GM12878 (cell line): ENCODE results near the gene GREM1. TPM values are rescaled to one million over a fixed set of nuclear protein-coding genes. Genes with fewer than 3 reads are reported as not detected.
A peak's percentile ranks its signal among the peaks of the same experiment; 100 is the strongest.

Experiments used
- ATAC-seq: fragments of 200-7000 bp; cut with Tn5 transposase; 3 replicates; pipeline ENCODE4 v1.9.1; 2020; ENCODE audit warnings: mild to moderate bottlenecking, moderate library complexity
- BruUV-seq: library from RNA; stranded (reverse); fragments of 400-500 nt; replicated peaks from 2 replicates; lab custom pipeline; 2021; lab: Mats Ljungman, UMichigan
- CTCF ChIA-PET: fragments of 300-600 bp; sonication (Branson Sonifier 250); formaldehyde crosslinking; extraction: SDS; loops from one replicate; lab custom pipeline; 2021; ENCODE audit warnings: inconsistent platforms; lab: Yijun Ruan, JAX
- POLR2A ChIA-PET: fragments of 350-600 bp; formaldehyde crosslinking; extraction: SDS; loops from one replicate; lab custom pipeline; 2021; ENCODE audit warnings: inconsistent platforms; lab: Charles Lee
- RAD21 ChIA-PET: fragments of 300-600 bp; sonication (Branson Sonifier 250); formaldehyde crosslinking; loops from one replicate; lab custom pipeline; 2023; ENCODE audit warnings: antibody characterized with exemption; ENCODE audit not compliant: unreplicated experiment; lab: Charles Lee
- SMC1A ChIA-PET: fragments of 300-600 bp; sonication (Branson Sonifier 250); formaldehyde crosslinking; loops from one replicate; lab custom pipeline; 2023; ENCODE audit not compliant: unreplicated experiment, uncharacterized antibody; lab: Charles Lee
- DNase-seq: peaks from one replicate; pipeline ENCODE4 v3.0.0-alpha.2; 2011; ENCODE audit warnings: low read depth, low spot score
- FAIRE-seq: peaks from 3 replicates; lab custom pipeline; 2011; peaks lifted over from hg19 to GRCh38; lab: Jason Lieb, UNC
- H2AFZ ChIP-seq: 2 replicates; pipeline ENCODE4 v1.6.0; 2011; ENCODE audit warnings: low read depth, low read length, control low read depth; ENCODE audit not compliant: control insufficient read depth
- H3K27ac ChIP-seq: 2 replicates; pipeline ENCODE4 v1.5.1; 2011; ENCODE audit warnings: control low read depth; ENCODE audit not compliant: control insufficient read depth, insufficient read depth
- H3K27me3 ChIP-seq, 2 experiments: replicated peaks in 1 of 2; 2 replicates each; pipeline versions ENCODE4 v1.6.0 to v1.6.1; 2011; ENCODE audit warnings: low read length in 1 of 2; ENCODE audit not compliant: control insufficient read depth in 2 of 2, insufficient read depth in 2 of 2
- H3K36me3 ChIP-seq, 2 experiments: 2 replicates each; pipeline ENCODE4 v1.5.1; 2011; ENCODE audit warnings: low read length in 1 of 2; ENCODE audit not compliant: control insufficient read depth in 2 of 2, insufficient read depth in 2 of 2
- H3K4me1 ChIP-seq: 2 replicates; pipeline ENCODE4 v1.6.1; 2011; ENCODE audit warnings: mild to moderate bottlenecking, low read length, moderate library complexity, mixed read lengths; ENCODE audit not compliant: control insufficient read depth, insufficient read depth
- H3K4me2 ChIP-seq: 2 replicates; pipeline ENCODE4 v1.6.0; 2011; ENCODE audit warnings: control low read depth; ENCODE audit not compliant: control insufficient read depth, insufficient read depth
- H3K4me3 ChIP-seq: fragments of 200-600 bp; sonication (generic); 2 replicates; pipeline ENCODE4 v1.5.1; 2016
- H3K79me2 ChIP-seq: 2 replicates; pipeline ENCODE4 v1.6.0; 2011; ENCODE audit warnings: low read length; ENCODE audit not compliant: control insufficient read depth, insufficient read depth
- H3K9ac ChIP-seq: 2 replicates; pipeline ENCODE4 v1.8.0; 2011; ENCODE audit warnings: low read length, control low read depth, mixed read lengths; ENCODE audit not compliant: control insufficient read depth, insufficient read depth
- H3K9me3 ChIP-seq: replicated peaks from 3 replicates; pipeline ENCODE4 v1.5.1; 2011; ENCODE audit warnings: mild to moderate bottlenecking, low read length; ENCODE audit not compliant: control insufficient read depth, insufficient read depth
- H4K20me1 ChIP-seq: 2 replicates; pipeline ENCODE4 v1.6.0; 2011; ENCODE audit not compliant: control insufficient read depth, insufficient read depth
- ATF7 ChIP-seq: fragments of 450-650 bp; IDR thresholded peaks from 2 replicates; pipeline ENCODE4 v1.6.1; 2016; ENCODE audit warnings: low read depth, mild to moderate bottlenecking
- BMI1 ChIP-seq: fragments of 450-650 bp; IDR thresholded peaks from 2 replicates; pipeline ENCODE4 v1.6.1; 2016; ENCODE audit warnings: mild to moderate bottlenecking, moderate library complexity, borderline replicate concordance
- CEBPB ChIP-seq, 2 experiments: fragments of 150-350 bp in 1 of 2; IDR thresholded peaks; 2 replicates each; pipeline ENCODE4 v1.6.1; 2012 to 2014; ENCODE audit warnings: low read depth in 2 of 2, low read length in 2 of 2, borderline replicate concordance in 1 of 2, inconsistent platforms in 1 of 2
- ELK1 ChIP-seq: IDR thresholded peaks from 2 replicates; pipeline ENCODE4 v1.6.1; 2012; ENCODE audit warnings: low read depth, low read length, improper control_type of control experiment
- HDAC6 ChIP-seq: fragments of 200-600 bp; sonication (generic); IDR thresholded peaks from one replicate; pipeline ENCODE4 v1.8.0; 2017; ENCODE audit warnings: antibody characterized with exemption; ENCODE audit not compliant: unreplicated experiment
- MXI1 ChIP-seq: fragments of 150-350 bp; IDR thresholded peaks from 2 replicates; pipeline ENCODE4 v1.6.1; 2011; ENCODE audit warnings: low read depth, mild to moderate bottlenecking, inconsistent platforms, low read length, improper control_type of control experiment
- PKNOX1 ChIP-seq: fragments of 450-650 bp; IDR thresholded peaks from 2 replicates; pipeline ENCODE4 v1.6.1; 2016; ENCODE audit warnings: mild to moderate bottlenecking
- PML ChIP-seq: IDR thresholded peaks from 2 replicates; pipeline ENCODE4 v1.6.1; 2012; ENCODE audit warnings: low read length, inconsistent platforms
- POLR2AphosphoS2 ChIP-seq: IDR thresholded peaks from 2 replicates; pipeline ENCODE4 v1.6.1; 2011; ENCODE audit warnings: low read depth, mild to moderate bottlenecking, low read length, improper control_type of control experiment, moderate library complexity
- RBBP5 ChIP-seq: fragments of 200-600 bp; sonication (generic); conservative IDR thresholded peaks from 2 replicates; pipeline ENCODE4 v1.6.1; 2016
- RELB ChIP-seq: fragments of 450-650 bp; IDR thresholded peaks from 2 replicates; pipeline ENCODE4 v1.6.1; 2017; ENCODE audit warnings: low read depth, mild to moderate bottlenecking, moderate library complexity
- SIX5 ChIP-seq: IDR thresholded peaks from 2 replicates; pipeline ENCODE4 v1.6.1; 2011; ENCODE audit warnings: mild to moderate bottlenecking, low read depth, low read length, moderate library complexity; ENCODE audit not compliant: severe bottlenecking
- SUZ12 ChIP-seq: fragments of 200-600 bp; sonication (generic); IDR thresholded peaks from one replicate; pipeline ENCODE4 v1.6.1; 2018; ENCODE audit warnings: antibody characterized with exemption, mild to moderate bottlenecking; ENCODE audit not compliant: unreplicated experiment
- USF1 ChIP-seq: IDR thresholded peaks from 2 replicates; pipeline ENCODE4 v1.6.1; 2011; ENCODE audit warnings: borderline replicate concordance, low read depth, mild to moderate bottlenecking, moderate library complexity, mixed read lengths, low read length; ENCODE audit not compliant: insufficient read depth; ENCODE audit errors: extremely low read length
- WGBS: methylation state at CpG from one replicate; pipeline ENCODE4 v1.1.6; 2016; ENCODE audit warnings: low lambda C conversion rate; ENCODE audit not compliant: insufficient replicate concordance, insufficient coverage; ENCODE audit errors: missing lambda C conversion rate; 5-methylcytosine and 5-hydroxymethylcytosine counted together
- in situ Hi-C: fragments of 300-500 bp; cut with MboI; formaldehyde crosslinking; loops from 9 replicates; pipeline ENCODE4 v1.14.3; 2018; ENCODE audit warnings: mixed read lengths
- intact Hi-C: fragments of 100-400 bp; cut with micrococcal nuclease; formaldehyde crosslinking; loops from one replicate; pipeline ENCODE4 v1.14.2; 2022; ENCODE audit not compliant: unreplicated experiment
- polyA plus RNA-seq, 11 experiments: library from polyadenylated mRNA; depleted of rRNA in 4 of 11; unstranded in 6 of 11; stranded (reverse) in 5 of 11; fragments of >200 nt; fragmentation: Nextera tagmentation in 4 of 11; fragmentation: Illumina TruSeq in 1 of 11; extraction: Ambion mirVana in 4 of 11; extraction: Trizol in 1 of 11; gene quantifications; 1 replicate in 1 of 11; 2 replicates in 10 of 11; pipeline versions ENCODE4 v1.2.1 to v1.2.3, GENCODE V29; 2011 to 2016; ENCODE audit warnings: inconsistent platforms in 2 of 11, missing spikeins in 2 of 11, low read depth in 1 of 11
- total RNA-seq, 4 experiments: library from RNA; depleted of rRNA in 3 of 4; stranded (reverse); fragments of >200 nt in 3 of 4; fragmentation: Illumina TruSeq in 1 of 4; extraction: Trizol in 1 of 4; gene quantifications; 2 replicates each; pipeline versions ENCODE4 v1.2.1 to v1.2.3, GENCODE V29; 2013 to 2021

Gene GREM1
- total and polyA plus RNA-seq, 10 of the 15 experiments (the other 5 are each of a cell fraction or from before 2014, with no cell fraction given), result 0.08 to 0.36 (median 0.08) TPM; not detected in 7

GRCh38 chr15:32735989-32736700 is 18.3 kb downstream of the GREM1 start (continued):
- TF ChIP-seq PML, result no peak
- TF ChIP-seq, all 136 proteins: peak for 0

GRCh38 chr15:32736701-32737061 is 18.9 kb downstream of the GREM1 start:
- H3K4me3 ChIP-seq, result no peak overlapping the region
- no TSS peak for BruUV-seq
- no peak overlapping the region for H3K9ac ChIP-seq
- no peak overlapping the region for H3K4me2 ChIP-seq
- no peaks in the 10 kb centered on the region for H3K4me1 ChIP-seq
- H4K20me1 ChIP-seq, result no peaks in the 10 kb centered on the region
- H3K27ac ChIP-seq, result no peak overlapping the region
- ChIA-PET SMC1A (no interaction called here), RAD21 (no interaction called here), POLR2A (no interaction called here), CTCF (interaction anchor here (1.2 kb wide), 1 partner anchor 9 kb away, joined by 3 read pairs; no protein-coding TSS in a partner anchor)
- no peak overlapping the region for H2AFZ ChIP-seq
- no peak for ATAC-seq
- no peaks in the 10 kb centered on the region for H3K79me2 ChIP-seq
- WGBS, result 36% methylated on average over 2 of the region's 2 CpGs
- DNase-seq, result no peak
- intact Hi-C loops, result no loop called here
- in situ Hi-C loops, result no loop called here
- no peaks in the 10 kb centered on the region for H3K9me3 ChIP-seq
- TF ChIP-seq PKNOX1 (no peak), RBBP5 (no peak), RELB (no peak), USF1 (no peak), SUZ12 (no peak), SIX5 (no peak), BMI1 (no peak), MXI1 (no peak), HDAC6 (no peak), ATF7 (no peak), POLR2AphosphoS2 (no peak), CEBPB (IDR thresholded peaks at IDR 0.05; ENCODE audit: borderline replicate concordance in 1 of 2, low read depth in 2 of 2, low read length in 2 of 2) (no peak), ELK1 (no peak)
- peak; percentile 49 for FAIRE-seq
- H3K36me3 ChIP-seq, result no peaks in the 10 kb centered on the region
- peaks cover under 1 to 3% of the 10 kb centered on the region in 2 experiments; a peak in 1 of 4 replicates for H3K27me3 ChIP-seq
